Gastroesophageal sphincter (tissue), 4 donors: ENCODE measurements around the gene MGAT3. TPM values are rescaled to one million over a fixed set of nuclear protein-coding genes. Genes with fewer than 3 reads are reported as not detected.

Source experiments
- ATAC-seq: fragments of 150-250 bp; one replicate; pipeline ENCODE4 v1.9.1; 2016; ENCODE audit warnings: mild to moderate bottlenecking, moderate library complexity
- H3K27ac ChIP-seq, 4 donors: fragments of 200-600 bp; sonication (generic) in 3 of 4; 1 replicate in 3 of 4; 2 replicates in 1 of 4; pipeline ENCODE4 v1.5.1; 2016 to 2019
- H3K27me3 ChIP-seq: fragments of 200-600 bp; sonication (generic); one replicate; pipeline ENCODE4 v1.5.1; 2019
- H3K36me3 ChIP-seq, 2 donors: fragments of 200-600 bp; sonication (generic); one replicate each; pipeline ENCODE4 v1.5.1; 2019; ENCODE audit warnings: control low read depth in 1 of 2
- H3K4me1 ChIP-seq, 3 donors: fragments of 200-600 bp; sonication (generic); 1 replicate in 2 of 3; 2 replicates in 1 of 3; pipeline ENCODE4 v1.5.1; 2016 to 2019; ENCODE audit warnings: control low read depth in 2 of 3
- H3K4me3 ChIP-seq, 2 donors: fragments of 200-600 bp; sonication (generic); one replicate each; pipeline ENCODE4 v1.5.1; 2019; ENCODE audit warnings: mild to moderate bottlenecking in 1 of 2, moderate library complexity in 1 of 2
- H3K9me3 ChIP-seq, 3 donors: fragments of 200-600 bp; sonication (generic); one replicate each; pipeline ENCODE4 v1.5.1; 2017 to 2019; ENCODE audit warnings: control low read depth in 2 of 3
- CTCF ChIP-seq, 4 experiments: fragments of 200-600 bp in 2 of 4; fragments of 450-650 bp in 2 of 4; sonication (generic) in 1 of 4; IDR thresholded peaks; one replicate each; pipeline ENCODE4 v1.5.1; 2017 to 2019; ENCODE audit warnings: antibody characterized with exemption in 4 of 4, mild to moderate bottlenecking in 2 of 4, moderate library complexity in 2 of 4
- EP300 ChIP-seq: sonication (generic); formaldehyde crosslinking; IDR thresholded peaks from one replicate; pipeline ENCODE4 v1.6.1; 2017; ENCODE audit warnings: antibody characterized with exemption, mild to moderate bottlenecking
- POLR2A ChIP-seq, 2 donors: fragments of 450-650 bp; IDR thresholded peaks; one replicate each; pipeline ENCODE4 v1.6.1; 2017; ENCODE audit warnings: antibody characterized with exemption in 2 of 2, mild to moderate bottlenecking in 2 of 2, moderate library complexity in 1 of 2
- POLR2AphosphoS5 ChIP-seq: sonication (generic); formaldehyde crosslinking; IDR thresholded peaks from one replicate; pipeline ENCODE4 v1.6.1; 2017; ENCODE audit warnings: antibody characterized with exemption
- WGBS, 2 donors: methylation state at CpG; one replicate each; pipeline ENCODE4 v1.1.5; 2018; ENCODE audit warnings: low coverage in 1 of 2; 5-methylcytosine and 5-hydroxymethylcytosine counted together
- total RNA-seq, 4 donors: library from RNA; depleted of rRNA; stranded (reverse); fragments of >200 nt; gene quantifications; one replicate each; pipeline ENCODE4 v1.1.0, GENCODE V29; 2016

The MGAT3 gene
- total RNA-seq, 4 donors from 2014 or later, result 2.6 to 3.9 (median 2.9) TPM

- Histone ChIP-seq H3K4me1 (peaks cover 3 to 58% (median 16%) of the 10 kb centered on the region in 3 donors), H3K27ac (peak overlapping the region in 1 of 4 donors; percentile 37), H3K4me3 (no peak overlapping the region), H3K27me3 (no peaks in the 10 kb centered on the region), H3K36me3 (no peaks in the 10 kb centered on the region), H3K9me3 (no peaks in the 10 kb centered on the region)
- WGBS, 2 donors, result 67 to 72% methylated on average over 1 to 3 of the region's 3 CpGs
- ATAC-seq, result no peak
- TF ChIP-seq POLR2AphosphoS5, result no peak
- no peak for TF ChIP-seq CTCF (IDR thresholded peaks at IDR 0.05)
- TF ChIP-seq EP300, result no peak
- no peak for TF ChIP-seq POLR2A (IDR thresholded peaks at IDR 0.05)
Observed at GRCh38 chr22:39498802-39499201, 42.0 kb downstream of the MGAT3 start.

- TF ChIP-seq EP300 (no peak), POLR2AphosphoS5 (no peak), CTCF (IDR thresholded peaks at IDR 0.05) (no peak), POLR2A (IDR thresholded peaks at IDR 0.05) (no peak)
- H3K9me3 ChIP-seq, result no peaks in the 10 kb centered on the region
- peaks cover 0 to 13% of the 10 kb centered on the region in 2 donors for H3K36me3 ChIP-seq
- 71 to 86% methylated on average over 1 to 2 of the region's 6 CpGs for WGBS, 2 donors
- ATAC-seq, result no peak
- peaks cover 3 to 69% (median 20%) of the 10 kb centered on the region in 3 donors for H3K4me1 ChIP-seq
- no peaks in the 10 kb centered on the region for H3K27me3 ChIP-seq
- peak overlapping the region in 3 of 4 donors; percentile 84 to 89 (median 85) for H3K27ac ChIP-seq
- no peak overlapping the region for H3K4me3 ChIP-seq
Observed at GRCh38 chr22:39500101-39500500, 43.3 kb downstream of the MGAT3 start.

- TF ChIP-seq EP300, result no peak
- no peak for TF ChIP-seq POLR2A (IDR thresholded peaks at IDR 0.05)
- no peak for TF ChIP-seq POLR2AphosphoS5
- no peak for TF ChIP-seq CTCF (IDR thresholded peaks at IDR 0.05)
- H3K27ac ChIP-seq, result peak overlapping the region; percentile 9 to 89 (median 84)
- no peaks in the 10 kb centered on the region for H3K9me3 ChIP-seq
- H3K4me3 ChIP-seq, result peak overlapping the region; percentile 66 to 75
- H3K27me3 ChIP-seq, result no peaks in the 10 kb centered on the region
- H3K36me3 ChIP-seq, result peaks cover 0 to 28% of the 10 kb centered on the region in 2 donors
- no peak for ATAC-seq
- WGBS, 2 donors, result 27 to 34% methylated on average over 11 of the region's 13 CpGs
- peaks cover 3 to 79% (median 20%) of the 10 kb centered on the region in 3 donors for H3K4me1 ChIP-seq
Observed at GRCh38 chr22:39501644-39502108, 44.9 kb downstream of the MGAT3 start.

GRCh38 chr22:39502109-39502788, 45.4 kb downstream of the MGAT3 start, which contains the start of gene MIEF1:
TSS of gene MIEF1 (plus strand) at chr22:39502290. CDS start at chr22:39511295, 9,005 bp downstream.
- Histone ChIP-seq H3K27me3 (no peaks in the 10 kb centered on the region), H3K36me3 (peaks cover 0 to 34% of the 10 kb centered on the region in 2 donors), H3K4me3 (peak within 1 kb of the TSS; percentile 66 to 75), H3K9me3 (no peaks in the 10 kb centered on the region), H3K27ac (peak within 1 kb of the TSS; percentile 16 to 89 (median 84)), H3K4me1 (peaks cover 3 to 76% (median 20%) of the 10 kb centered on the region in 3 donors)
- ATAC-seq, result peak; percentile 98
- no CpG with 5 or more reads among the region's 58 CpGs for WGBS, 2 donors
- TF ChIP-seq POLR2AphosphoS5, result peak; percentile 89
- no peak for TF ChIP-seq EP300
- TF ChIP-seq CTCF (IDR thresholded peaks at IDR 0.05), result peak in 1 of 4 experiments; percentile 18
- TF ChIP-seq POLR2A (IDR thresholded peaks at IDR 0.05), result peak; percentile 7 to 26
